ENCODE results near the gene GPR61.

The GPR61 gene

GRCh38 chr1:109509176-109510134 is 30.2 kb upstream of the GPR61 start, which contains the start of gene AMIGO1:
TSS of gene AMIGO1 (minus strand) at chr1:109509727. CDS start at chr1:109508912, 815 bp downstream.
- DNase-seq = peak; percentile 51

- DNase-seq = no peak
Measured at GRCh38 chr1:109513110-109513710, 26.5 kb upstream of the GPR61 start.

- DNase-seq = no peak
Measured at GRCh38 chr1:109514846-109515245, 24.8 kb upstream of the GPR61 start.

- DNase-seq = peak; percentile 36
Measured at GRCh38 chr1:109516872-109517271, 22.8 kb upstream of the GPR61 start.

GRCh38 chr1:109517337-109517736 is 22.3 kb upstream of the GPR61 start:
- no peak for DNase-seq

- DNase-seq = no peak
Measured at GRCh38 chr1:109521002-109521951, 18.4 kb upstream of the GPR61 start.

- no peak for DNase-seq
Measured at GRCh38 chr1:109522026-109522425, 17.6 kb upstream of the GPR61 start.

GRCh38 chr1:109523706-109524105 is 16.0 kb upstream of the GPR61 start:
- DNase-seq = no peak

- no peak for DNase-seq
Measured at GRCh38 chr1:109527098-109527811, 12.4 kb upstream of the GPR61 start.

GRCh38 chr1:109527846-109528695 is 11.6 kb upstream of the GPR61 start:
- DNase-seq = no peak

- no peak for DNase-seq
Measured at GRCh38 chr1:109528712-109529111, 11.0 kb upstream of the GPR61 start.

- no peak for DNase-seq
Measured at GRCh38 chr1:109529881-109530456, 9.7 kb upstream of the GPR61 start.

- no peak for DNase-seq
Measured at GRCh38 chr1:109530457-109531087, 9.1 kb upstream of the GPR61 start.

- DNase-seq = no peak
Measured at GRCh38 chr1:109531380-109531779, 8.3 kb upstream of the GPR61 start.

GRCh38 chr1:109531826-109532364 is 7.8 kb upstream of the GPR61 start:
- no peak for DNase-seq

GRCh38 chr1:109532365-109533136 is 7.1 kb upstream of the GPR61 start:
- peak; percentile 69 for DNase-seq

- DNase-seq = no peak
Measured at GRCh38 chr1:109534307-109534858, 5.3 kb upstream of the GPR61 start.

- no peak for DNase-seq
Measured at GRCh38 chr1:109535481-109535880, 4.2 kb upstream of the GPR61 start.

GRCh38 chr1:109535971-109536491 is 3.6 kb upstream of the GPR61 start:
- DNase-seq = no peak
